A673 (cell line): ENCODE measurements around the gene KIF26A. TPM values are rescaled to one million over a fixed set of nuclear protein-coding genes. Genes with fewer than 3 reads are reported as not detected.
A peak's percentile ranks its signal among the peaks of the same experiment; 100 is the strongest.

Experiments used
- BruUV-seq: library from RNA; stranded (reverse); fragments of 400-500 nt; replicated peaks from 2 replicates; lab custom pipeline; 2021; lab: Mats Ljungman, UMichigan
- CTCF ChIA-PET: fragments of 300-600 bp; sonication (Branson Sonifier 250); formaldehyde crosslinking; loops from one replicate; lab custom pipeline; 2022; ENCODE audit warnings: antibody characterized with exemption; lab: Charles Lee
- POLR2A ChIA-PET: fragments of 300-600 bp; sonication (Branson Sonifier 250); formaldehyde crosslinking; loops from one replicate; lab custom pipeline; 2022; ENCODE audit warnings: antibody characterized with exemption; ENCODE audit not compliant: low non-redundant PET; lab: Charles Lee
- DNase-seq: peaks from one replicate; pipeline ENCODE4 v3.0.0-alpha.2; 2015; ENCODE audit warnings: low spot score
- H3K27ac ChIP-seq: fragments of 200-600 bp; sonication (generic); 2 replicates; pipeline ENCODE4 v1.5.1; 2016; ENCODE audit warnings: mixed run types, low read depth, mild to moderate bottlenecking, mixed read lengths, antibody characterized with exemption, low read length; ENCODE audit not compliant: poor library complexity, severe bottlenecking
- H3K27me3 ChIP-seq: fragments of 200-600 bp; sonication (generic); replicated peaks from 2 replicates; pipeline ENCODE4 v1.6.1; 2017; ENCODE audit warnings: mixed run types, low read depth, mild to moderate bottlenecking, mixed read lengths, antibody characterized with exemption, low read length; ENCODE audit not compliant: insufficient read depth, poor library complexity
- H3K36me3 ChIP-seq: fragments of 200-600 bp; sonication (generic); 2 replicates; pipeline ENCODE4 v1.6.1; 2016; ENCODE audit warnings: mixed run types, mild to moderate bottlenecking, mixed read lengths, antibody characterized with exemption, low read length; ENCODE audit not compliant: insufficient read depth, poor library complexity, severe bottlenecking
- H3K4me1 ChIP-seq: fragments of 200-600 bp; sonication (generic); 2 replicates; pipeline ENCODE4 v1.6.1; 2017; ENCODE audit warnings: mixed run types, mild to moderate bottlenecking, mixed read lengths, antibody characterized with exemption, low read length; ENCODE audit not compliant: insufficient read depth, poor library complexity, severe bottlenecking
- H3K4me3 ChIP-seq: fragments of 200-600 bp; sonication (generic); 2 replicates; pipeline ENCODE4 v1.5.1; 2016; ENCODE audit warnings: low read depth, mixed run types, mild to moderate bottlenecking, mixed read lengths, low read length; ENCODE audit not compliant: poor library complexity, severe bottlenecking
- H3K9me3 ChIP-seq: fragments of 200-600 bp; sonication (generic); 2 replicates; pipeline ENCODE4 v1.6.1; 2016; ENCODE audit warnings: mixed run types, low read depth, mild to moderate bottlenecking, mixed read lengths, antibody characterized with exemption, low read length; ENCODE audit not compliant: poor library complexity, severe bottlenecking
- EZH2 ChIP-seq: fragments of 200-600 bp; sonication (generic); IDR thresholded peaks from 2 replicates; pipeline ENCODE4 v1.6.1; 2017; ENCODE audit warnings: borderline replicate concordance, low read depth, mild to moderate bottlenecking, mixed read lengths, antibody characterized with exemption, low read length; ENCODE audit not compliant: poor library complexity, severe bottlenecking
- intact Hi-C: fragments of 100-400 bp; cut with micrococcal nuclease; formaldehyde crosslinking; loops from one replicate; pipeline ENCODE4 v1.10.0; 2022; ENCODE audit not compliant: unreplicated experiment
- total RNA-seq: library from RNA; stranded (reverse); gene quantifications from 2 replicates; pipeline ENCODE4 v1.2.3, GENCODE V29; 2021
- TF ChIP-seq, protein P1 (sequence below): fragments of 300-800, 200-600 bp; sonication (generic); conservative IDR thresholded peaks from 2 replicates; pipeline ENCODE4 v1.5.1; 2017; ENCODE audit warnings: low read depth, mild to moderate bottlenecking, antibody characterized with exemption, low read length, moderate library complexity, mixed read lengths

Gene KIF26A
- total RNA-seq, 1 experiment from 2014 or later = 11.5 TPM

DNA sequence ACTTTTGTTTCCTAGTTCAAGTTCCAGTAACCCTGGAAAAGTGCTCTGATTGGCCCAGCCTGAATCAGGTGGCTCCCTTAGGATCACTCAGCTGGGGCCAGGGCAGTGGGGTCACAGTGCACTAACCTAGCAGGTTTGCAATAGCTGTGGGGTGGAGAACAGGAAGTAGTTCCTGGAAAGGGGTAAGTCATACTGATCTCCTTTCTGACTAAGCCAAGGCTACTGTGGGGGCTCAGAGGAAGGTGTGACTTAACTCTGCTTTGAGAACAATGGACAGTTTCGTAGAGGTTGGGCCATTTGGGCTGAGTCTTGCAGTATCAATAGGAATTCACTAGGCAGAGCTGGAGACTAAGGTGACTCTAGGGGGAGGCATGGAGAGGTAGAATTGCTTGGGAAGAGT lies 89.4 kb downstream of the KIF26A start:
- BruUV-seq = no TSS peak

DNA sequence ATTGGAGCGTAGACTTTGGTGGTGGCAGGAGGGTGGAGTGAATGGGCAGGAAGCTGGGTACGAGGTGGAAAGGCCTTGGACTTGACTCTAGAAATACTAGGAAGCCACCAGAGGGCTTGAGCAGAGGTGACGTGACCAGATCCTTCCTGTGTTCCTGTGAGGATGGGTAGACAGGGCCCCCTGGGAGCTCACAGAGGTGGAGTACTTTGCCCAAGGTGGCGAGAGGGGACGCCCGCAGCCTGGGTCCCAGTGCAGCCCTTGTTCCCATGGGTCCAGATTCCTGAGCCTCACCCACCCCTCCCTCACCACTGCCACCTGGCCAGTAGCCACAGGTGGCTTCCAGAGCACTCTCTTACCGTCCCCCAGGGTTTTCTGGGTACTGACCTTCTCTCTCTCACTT lies 89.8 kb downstream of the KIF26A start:
- BruUV-seq = no TSS peak
- no peak overlapping the region for H3K4me3 ChIP-seq
- no peak overlapping the region for H3K27ac ChIP-seq
- H3K9me3 ChIP-seq = peaks cover 7% of the 10 kb centered on the region
- H3K4me1 ChIP-seq = peaks cover 36% of the 10 kb centered on the region
- intact Hi-C loops = no loop called here
- TF ChIP-seq, protein P1, sequence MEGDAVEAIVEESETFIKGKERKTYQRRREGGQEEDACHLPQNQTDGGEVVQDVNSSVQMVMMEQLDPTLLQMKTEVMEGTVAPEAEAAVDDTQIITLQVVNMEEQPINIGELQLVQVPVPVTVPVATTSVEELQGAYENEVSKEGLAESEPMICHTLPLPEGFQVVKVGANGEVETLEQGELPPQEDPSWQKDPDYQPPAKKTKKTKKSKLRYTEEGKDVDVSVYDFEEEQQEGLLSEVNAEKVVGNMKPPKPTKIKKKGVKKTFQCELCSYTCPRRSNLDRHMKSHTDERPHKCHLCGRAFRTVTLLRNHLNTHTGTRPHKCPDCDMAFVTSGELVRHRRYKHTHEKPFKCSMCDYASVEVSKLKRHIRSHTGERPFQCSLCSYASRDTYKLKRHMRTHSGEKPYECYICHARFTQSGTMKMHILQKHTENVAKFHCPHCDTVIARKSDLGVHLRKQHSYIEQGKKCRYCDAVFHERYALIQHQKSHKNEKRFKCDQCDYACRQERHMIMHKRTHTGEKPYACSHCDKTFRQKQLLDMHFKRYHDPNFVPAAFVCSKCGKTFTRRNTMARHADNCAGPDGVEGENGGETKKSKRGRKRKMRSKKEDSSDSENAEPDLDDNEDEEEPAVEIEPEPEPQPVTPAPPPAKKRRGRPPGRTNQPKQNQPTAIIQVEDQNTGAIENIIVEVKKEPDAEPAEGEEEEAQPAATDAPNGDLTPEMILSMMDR = no peak
- no peak for TF ChIP-seq EZH2
- DNase-seq = no peak
- no peaks in the 10 kb centered on the region for H3K36me3 ChIP-seq
- POLR2A ChIA-PET = no interaction called here
- CTCF ChIA-PET = no interaction called here
- no peaks in the 10 kb centered on the region for H3K27me3 ChIP-seq

More for the DNA sequence above, 89.4 kb downstream of the KIF26A start:
- H3K9me3 ChIP-seq = peaks cover 7% of the 10 kb centered on the region
- intact Hi-C loops = no loop called here
- no peaks in the 10 kb centered on the region for H3K27me3 ChIP-seq
- no peaks in the 10 kb centered on the region for H3K36me3 ChIP-seq
- no peak overlapping the region for H3K4me3 ChIP-seq
- peak overlapping the region; percentile 60 for H3K27ac ChIP-seq
- no peak for DNase-seq
- peaks cover 41% of the 10 kb centered on the region for H3K4me1 ChIP-seq
- TF ChIP-seq EZH2 = no peak
- TF ChIP-seq, protein P1 = no peak
- CTCF ChIA-PET = no interaction called here
- POLR2A ChIA-PET = no interaction called here

DNA sequence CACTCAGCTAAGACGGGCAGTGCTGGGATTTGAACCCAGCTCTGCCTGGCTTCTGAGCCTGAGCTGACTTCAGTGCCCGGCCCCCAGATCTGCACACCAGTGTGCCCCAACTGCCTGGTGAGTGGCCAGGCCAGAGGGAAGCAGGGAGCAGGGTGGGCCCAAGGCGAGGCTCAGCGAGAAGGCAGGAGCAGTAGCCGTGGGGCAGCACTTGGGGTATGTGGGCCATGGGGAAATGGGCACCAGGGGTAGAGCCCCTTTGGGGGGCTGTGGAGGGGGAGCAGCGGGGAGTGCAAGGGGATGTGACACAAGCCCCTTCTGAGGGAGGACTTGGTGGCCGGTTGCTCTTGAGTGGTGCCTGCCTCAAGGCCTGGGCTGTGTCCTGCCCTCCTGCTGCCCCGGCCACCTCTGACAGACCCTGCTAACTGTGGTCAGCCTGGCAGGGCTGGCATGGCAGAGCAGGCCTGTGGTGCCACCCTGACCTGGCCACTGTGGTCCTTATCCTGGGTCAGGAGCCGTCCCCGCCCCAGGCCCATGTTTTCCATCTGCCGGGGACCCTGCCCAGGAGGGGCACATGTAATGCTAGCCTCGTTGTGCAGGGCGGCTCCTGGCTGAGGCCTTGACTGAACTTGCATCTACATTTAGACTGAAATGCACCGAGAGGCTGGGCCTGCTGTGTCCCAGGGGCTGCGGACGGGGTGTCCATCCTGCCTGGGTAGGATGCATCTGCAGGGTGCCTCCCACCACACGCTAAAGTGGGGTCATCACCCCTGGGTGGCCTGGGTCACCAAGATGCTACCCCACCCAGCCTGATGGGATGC lies 90.5 kb downstream of the KIF26A start:
- DNase-seq = no peak
- TF ChIP-seq, protein P1 = no peak
- TF ChIP-seq EZH2 = no peak
- intact Hi-C loops = no loop called here
- Histone ChIP-seq H3K9me3 (peaks cover 7% of the 10 kb centered on the region), H3K4me1 (peaks cover 29% of the 10 kb centered on the region), H3K36me3 (no peaks in the 10 kb centered on the region), H3K27ac (no peak overlapping the region), H3K4me3 (no peak overlapping the region), H3K27me3 (no peaks in the 10 kb centered on the region)
- ChIA-PET POLR2A (no interaction called here), CTCF (no interaction called here)
- BruUV-seq = no TSS peak
